Spleen (tissue), 11 donors: ENCODE data around the gene ACOX3. TPM values are rescaled to one million over a fixed set of nuclear protein-coding genes. Genes with fewer than 3 reads are reported as not detected.

ENCODE experiments used
- DNase-seq: peaks from one replicate; pipeline ENCODE4 v3.0.0-alpha.2; 2020
- H3K27ac ChIP-seq, 8 donors: fragments of 200-600 bp; sonication (generic) in 7 of 8; 1 replicate in 4 of 8; 2 replicates in 4 of 8; pipeline versions ENCODE4 v1.5.0 to v1.8.0; 2016 to 2021; ENCODE audit warnings: inconsistent platforms in 4 of 8, mild to moderate bottlenecking in 4 of 8, moderate library complexity in 1 of 8
- H3K27me3 ChIP-seq, 7 donors: fragments of 200-600 bp; sonication (generic) in 6 of 7; replicated peaks in 1 of 7; 1 replicate in 4 of 7; 2 replicates in 3 of 7; pipeline versions ENCODE4 v1.5.0 to v1.8.0; 2016 to 2021; ENCODE audit warnings: inconsistent platforms in 3 of 7, mild to moderate bottlenecking in 1 of 7
- H3K36me3 ChIP-seq, 6 donors: fragments of 200-600 bp; sonication (generic) in 5 of 6; 1 replicate in 4 of 6; 2 replicates in 2 of 6; pipeline versions ENCODE4 v1.5.0 to v1.8.0; 2016 to 2021; ENCODE audit warnings: inconsistent platforms in 2 of 6
- H3K4me1 ChIP-seq, 6 donors: fragments of 200-600 bp; sonication (generic) in 5 of 6; 1 replicate in 3 of 6; 2 replicates in 3 of 6; pipeline versions ENCODE4 v1.5.0 to v1.8.0; 2016 to 2021; ENCODE audit warnings: inconsistent platforms in 3 of 6
- H3K4me3 ChIP-seq, 8 donors: fragments of 200-600 bp; sonication (generic) in 7 of 8; 1 replicate in 4 of 8; 2 replicates in 4 of 8; pipeline versions ENCODE4 v1.5.0 to v1.8.0; 2016 to 2021; ENCODE audit warnings: inconsistent platforms in 4 of 8, mild to moderate bottlenecking in 4 of 8, moderate library complexity in 2 of 8
- H3K9me3 ChIP-seq, 8 donors: fragments of 200-600 bp; sonication (generic) in 7 of 8; 1 replicate in 4 of 8; 2 replicates in 4 of 8; pipeline versions ENCODE4 v1.5.0 to v1.8.0; 2016 to 2021; ENCODE audit warnings: inconsistent platforms in 4 of 8
- POLR2A ChIP-seq, 3 donors: fragments of 450-650 bp; IDR thresholded peaks; one replicate each; pipeline ENCODE4 v1.5.1; 2017; ENCODE audit warnings: antibody characterized with exemption in 3 of 3, mild to moderate bottlenecking in 1 of 3
- POLR2AphosphoS5 ChIP-seq, 3 donors: sonication (generic); formaldehyde crosslinking; IDR thresholded peaks; one replicate each; pipeline ENCODE4 v1.5.1; 2017; ENCODE audit warnings: antibody characterized with exemption in 3 of 3
- WGBS, 5 donors: extraction: QIAGEN DNeasy Blood & Tissue Kit in 3 of 5; methylation state at CpG; one replicate each; pipeline versions ENCODE4 v1.1.5 to v1.1.7; 2013 to 2018; 5-methylcytosine and 5-hydroxymethylcytosine counted together
- intact Hi-C: fragments of 100-400 bp; cut with DNase I; formaldehyde crosslinking; loops from one replicate; pipeline ENCODE4 v1.15.0; 2023; ENCODE audit warnings: low total_unique reads
- polyA plus RNA-seq, 3 donors: library from polyadenylated mRNA; stranded (reverse); fragments of 200-250 nt; gene quantifications; one replicate each; pipeline ENCODE4 v1.2.1, GENCODE V29; 2013
- total RNA-seq, 7 donors: library from RNA; depleted of rRNA in 3 of 7; stranded (reverse); fragments of >200 nt in 3 of 7; fragmentation: NEBNext Ultra II Directional in 4 of 7; extraction: Animal tissue kit (Norgen Biotek cat#: 25700) in 4 of 7; gene quantifications; one replicate each; pipeline versions ENCODE4 v1.1.0 to v1.2.1, GENCODE V29; 2016 to 2021
- TF ChIP-seq, protein P1 (sequence below), 11 experiments: fragments of 200-600 bp in 7 of 11; fragments of 450-650 bp in 4 of 11; sonication (generic) in 4 of 11; IDR thresholded peaks in 8 of 11; conservative IDR thresholded peaks in 3 of 11; 1 replicate in 7 of 11; 2 replicates in 4 of 11; pipeline versions ENCODE4 v1.4.0 to v1.8.0; 2016 to 2021; ENCODE audit warnings: antibody characterized with exemption in 11 of 11, inconsistent platforms in 4 of 11, mild to moderate bottlenecking in 1 of 11
- donor health status: healthy with polysubstance abuse.
- donor health status: DM: no; HTN: no; CAD: no; lungs with moderate emphysema.
- donor health status: DM: no; HTN: no; CAD: no.
- donor health status: Bipolar disorder and iron deficiency.
- donor health status: healthy.
- donor health status: DM: no; HTN: no; CAD: no.
- donor health status: DM: yes; HTN: yes; CAD: no.

The ACOX3 gene
- total and polyA plus RNA-seq, 10 donors, result 11.3 to 26.5 (median 19.7) TPM

DNA sequence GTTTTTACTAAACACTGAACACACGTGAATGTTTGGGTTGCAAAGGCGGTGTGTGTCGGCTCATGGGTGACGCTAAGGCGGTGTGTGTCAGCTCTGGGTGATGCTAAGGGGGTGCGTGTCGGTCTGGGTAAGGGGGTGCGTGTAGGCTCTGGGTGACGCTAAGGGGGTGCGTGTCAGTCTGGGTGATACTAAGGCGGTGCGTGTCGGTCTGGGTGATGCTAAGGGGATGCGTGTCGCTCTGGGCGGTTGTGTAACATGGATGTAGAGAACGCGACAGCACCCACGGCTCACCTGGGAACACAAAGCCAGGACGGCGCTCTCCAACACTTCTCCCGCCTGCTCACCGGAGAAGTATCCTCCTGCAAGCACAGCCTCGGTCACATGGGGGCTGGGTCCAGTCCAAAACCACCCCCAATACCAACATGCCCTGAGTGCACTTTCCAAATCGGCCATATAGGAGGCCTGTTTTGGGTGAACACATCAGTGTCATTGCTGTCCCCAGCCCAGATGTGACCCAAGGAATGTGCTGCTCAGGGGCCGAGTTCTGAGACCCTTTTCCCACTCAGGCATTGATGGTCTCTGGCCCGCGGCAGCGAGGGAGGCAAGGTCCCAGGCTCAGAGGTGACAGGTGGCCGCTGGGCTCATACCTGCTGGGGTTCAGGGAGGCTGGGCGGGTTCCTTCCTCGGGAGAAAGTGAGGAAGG lies 67.1 kb downstream of the ACOX3 start:
- intact Hi-C loops, result no loop called here
- no peak overlapping the region for H3K27ac ChIP-seq

DNA sequence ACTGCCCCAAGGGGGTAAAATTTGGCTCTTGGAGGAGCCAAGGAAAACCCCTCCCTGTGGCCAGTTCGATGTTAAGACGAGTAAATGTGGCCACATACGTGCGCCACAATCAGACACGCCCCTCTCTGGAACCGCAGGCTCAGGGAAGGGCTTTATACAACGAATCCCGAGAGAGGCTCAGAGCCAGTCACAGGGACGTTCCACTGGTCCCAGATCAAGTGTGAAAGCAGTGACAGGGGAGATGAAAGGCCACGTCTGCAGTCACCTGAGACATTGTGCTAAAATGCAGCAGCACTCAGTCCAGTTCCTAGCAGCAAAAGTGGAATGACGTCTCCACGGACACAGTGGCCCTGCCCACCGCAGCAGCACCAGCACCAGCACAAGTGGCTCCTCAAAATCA lies 68.0 kb downstream of the ACOX3 start:
- H3K27ac ChIP-seq, result no peak overlapping the region
- 87 to 94% (median 91%) methylated on average over 13 of the region's 13 CpGs for WGBS, 5 donors
- intact Hi-C loops, result no loop called here
- no peak overlapping the region for H3K4me3 ChIP-seq
- TF ChIP-seq, protein P1, sequence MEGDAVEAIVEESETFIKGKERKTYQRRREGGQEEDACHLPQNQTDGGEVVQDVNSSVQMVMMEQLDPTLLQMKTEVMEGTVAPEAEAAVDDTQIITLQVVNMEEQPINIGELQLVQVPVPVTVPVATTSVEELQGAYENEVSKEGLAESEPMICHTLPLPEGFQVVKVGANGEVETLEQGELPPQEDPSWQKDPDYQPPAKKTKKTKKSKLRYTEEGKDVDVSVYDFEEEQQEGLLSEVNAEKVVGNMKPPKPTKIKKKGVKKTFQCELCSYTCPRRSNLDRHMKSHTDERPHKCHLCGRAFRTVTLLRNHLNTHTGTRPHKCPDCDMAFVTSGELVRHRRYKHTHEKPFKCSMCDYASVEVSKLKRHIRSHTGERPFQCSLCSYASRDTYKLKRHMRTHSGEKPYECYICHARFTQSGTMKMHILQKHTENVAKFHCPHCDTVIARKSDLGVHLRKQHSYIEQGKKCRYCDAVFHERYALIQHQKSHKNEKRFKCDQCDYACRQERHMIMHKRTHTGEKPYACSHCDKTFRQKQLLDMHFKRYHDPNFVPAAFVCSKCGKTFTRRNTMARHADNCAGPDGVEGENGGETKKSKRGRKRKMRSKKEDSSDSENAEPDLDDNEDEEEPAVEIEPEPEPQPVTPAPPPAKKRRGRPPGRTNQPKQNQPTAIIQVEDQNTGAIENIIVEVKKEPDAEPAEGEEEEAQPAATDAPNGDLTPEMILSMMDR (IDR thresholded peaks at IDR 0.05 in 8 of 11, conservative IDR thresholded peaks at IDR 0.05 in 3 of 11), result no peak
- TF ChIP-seq POLR2AphosphoS5 (IDR thresholded peaks at IDR 0.05) (no peak), POLR2A (IDR thresholded peaks at IDR 0.05) (no peak)
- DNase-seq, result no peak
- H3K9me3 ChIP-seq, result no peaks in the 10 kb centered on the region
- no peaks in the 10 kb centered on the region for H3K27me3 ChIP-seq
- peaks cover 0 to 56% (median 8%) of the 10 kb centered on the region in 6 donors for H3K36me3 ChIP-seq
- H3K4me1 ChIP-seq, result no peaks in the 10 kb centered on the region

More for the DNA sequence above, 67.1 kb downstream of the ACOX3 start:
- Histone ChIP-seq H3K9me3 (no peaks in the 10 kb centered on the region), H3K4me1 (no peaks in the 10 kb centered on the region), H3K4me3 (no peak overlapping the region), H3K27me3 (no peaks in the 10 kb centered on the region), H3K36me3 (peaks cover 0 to 65% (median 8%) of the 10 kb centered on the region in 6 donors)
- no peak for DNase-seq
- TF ChIP-seq POLR2AphosphoS5 (IDR thresholded peaks at IDR 0.05), result no peak
- no peak for TF ChIP-seq POLR2A (IDR thresholded peaks at IDR 0.05)
- TF ChIP-seq, protein P1 (IDR thresholded peaks at IDR 0.05 in 8 of 11, conservative IDR thresholded peaks at IDR 0.05 in 3 of 11), result no peak
- WGBS, 5 donors, result 90 to 96% (median 95%) methylated on average over 27 to 32 of the region's 32 CpGs

DNA sequence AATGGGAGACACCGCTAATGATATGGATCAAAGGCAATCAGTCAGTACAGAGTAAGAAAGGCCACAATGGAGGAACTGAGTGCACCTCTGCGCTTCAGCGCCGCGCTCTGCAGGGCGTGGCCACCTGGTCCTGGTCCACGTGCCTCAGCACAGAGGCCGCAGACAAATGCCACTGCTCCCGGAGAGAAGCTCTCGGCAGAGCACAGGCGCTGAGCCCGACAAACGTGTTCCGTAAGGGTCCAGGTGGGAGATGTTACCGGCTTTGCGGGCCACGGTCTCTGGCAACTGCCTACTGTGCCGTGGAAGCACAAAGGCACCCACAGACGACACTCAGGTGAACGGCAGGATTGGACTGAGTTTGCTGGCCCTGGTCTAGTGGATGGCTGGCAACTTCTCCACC lies 68.9 kb downstream of the ACOX3 start:
- no peak overlapping the region for H3K4me3 ChIP-seq
- intact Hi-C loops, result no loop called here
- DNase-seq, result no peak
- TF ChIP-seq POLR2A (IDR thresholded peaks at IDR 0.05) (no peak), POLR2AphosphoS5 (IDR thresholded peaks at IDR 0.05) (peak in 1 of 3 donors; percentile 22)
- TF ChIP-seq, protein P1 (IDR thresholded peaks at IDR 0.05 in 8 of 11, conservative IDR thresholded peaks at IDR 0.05 in 3 of 11), result no peak
- no peak overlapping the region for H3K27ac ChIP-seq
- WGBS, 5 donors, result 93 to 98% (median 97%) methylated on average over 17 to 20 of the region's 20 CpGs
- peaks cover 0 to 53% (median 8%) of the 10 kb centered on the region in 6 donors for H3K36me3 ChIP-seq
- H3K27me3 ChIP-seq, result no peaks in the 10 kb centered on the region
- H3K9me3 ChIP-seq, result no peaks in the 10 kb centered on the region
- H3K4me1 ChIP-seq, result no peaks in the 10 kb centered on the region

DNA sequence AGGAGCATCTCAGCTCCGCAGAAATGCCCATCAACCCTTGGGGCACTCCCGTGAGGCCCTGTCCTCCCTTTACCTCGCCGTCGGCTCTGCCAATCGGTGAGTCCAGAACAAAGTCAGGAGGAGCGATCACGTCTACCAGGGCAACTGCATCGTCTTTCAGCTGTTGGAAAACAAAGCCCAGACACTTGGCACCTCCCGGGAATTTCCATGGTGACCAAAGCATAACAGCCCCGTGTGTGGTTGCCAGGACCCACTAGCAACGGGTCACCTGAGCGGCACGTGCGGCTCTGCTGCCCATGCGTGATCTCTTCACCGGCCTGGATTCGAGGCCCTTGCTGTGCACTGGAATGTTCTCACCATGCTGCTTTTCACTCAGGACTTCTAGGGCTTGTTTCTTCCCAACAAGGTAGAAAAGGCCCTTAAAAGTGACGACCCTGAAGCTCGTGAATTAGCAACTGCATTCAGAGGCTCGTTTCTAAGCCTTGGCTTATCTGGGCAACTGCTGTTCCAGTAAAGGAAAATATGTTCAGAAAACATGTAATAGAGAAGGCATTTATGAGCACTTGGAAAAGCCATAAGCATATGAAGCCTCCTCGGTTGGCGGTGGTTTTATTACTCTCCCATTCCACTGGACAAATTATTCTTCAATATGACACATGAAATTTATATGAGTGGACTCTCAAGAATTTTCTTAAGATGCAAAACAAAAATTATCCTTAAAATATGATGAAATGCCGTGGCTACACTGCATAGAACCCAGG lies 69.5 kb downstream of the ACOX3 start:
- no peak for DNase-seq

More for the DNA sequence above, 69.5 kb downstream of the ACOX3 start:
- Histone ChIP-seq H3K4me1 (no peaks in the 10 kb centered on the region), H3K36me3 (peaks cover 0 to 56% (median 9%) of the 10 kb centered on the region in 6 donors), H3K27me3 (no peaks in the 10 kb centered on the region), H3K9me3 (no peaks in the 10 kb centered on the region), H3K27ac (no peak overlapping the region), H3K4me3 (no peak overlapping the region)
- TF ChIP-seq, protein P1 (IDR thresholded peaks at IDR 0.05 in 8 of 11, conservative IDR thresholded peaks at IDR 0.05 in 3 of 11), result no peak
- no peak for TF ChIP-seq POLR2A (IDR thresholded peaks at IDR 0.05)
- no peak for TF ChIP-seq POLR2AphosphoS5 (IDR thresholded peaks at IDR 0.05)
- WGBS, 5 donors, result 89 to 96% (median 94%) methylated on average over 23 to 24 of the region's 24 CpGs
- intact Hi-C loops, result no loop called here
